GM21390 (cell line): Measurements from ENCODE around the gene ERN1.

Experiments
- ATAC-seq: cut with Tn5 transposase; IDR thresholded peaks from one replicate; pipeline ENCODE4 v1.9.1; 2021; ENCODE audit not compliant: unreplicated experiment

Gene ERN1

GRCh38 chr17:64158406-64158805 lies 28.5 kb upstream of the ERN1 start:
- no peak for ATAC-seq

DNA sequence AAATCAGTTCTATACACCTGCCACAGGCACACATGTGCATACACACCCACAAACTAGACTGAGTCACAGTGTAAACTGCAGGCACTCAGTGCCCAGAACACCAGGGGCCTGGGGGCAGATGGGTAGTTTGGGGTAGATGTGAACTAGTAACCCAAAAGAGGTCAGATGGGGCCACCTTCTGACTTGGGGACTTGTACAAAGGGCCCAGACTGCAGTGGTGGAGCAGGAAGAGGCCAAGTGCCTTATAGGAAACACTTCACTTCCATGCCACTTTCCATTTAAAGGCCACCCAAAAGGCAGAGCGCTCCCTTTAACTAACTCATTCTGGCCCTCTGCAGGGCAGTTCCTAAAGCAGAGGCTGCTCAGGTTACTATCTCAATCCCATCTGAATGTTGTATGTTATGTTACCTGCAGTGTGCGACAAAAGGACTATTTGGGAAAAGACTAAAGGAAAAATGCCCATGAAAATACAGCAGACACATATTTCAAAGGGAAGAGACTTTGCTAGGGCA lies 27.8 kb upstream of the ERN1 start:
- no peak for ATAC-seq

GRCh38 chr17:64156670-64157069 lies 26.7 kb upstream of the ERN1 start:
- ATAC-seq, result no peak

GRCh38 chr17:64155751-64156544 lies 26.0 kb upstream of the ERN1 start:
- no peak for ATAC-seq

GRCh38 chr17:64155129-64155528 lies 25.2 kb upstream of the ERN1 start:
- no peak for ATAC-seq

DNA sequence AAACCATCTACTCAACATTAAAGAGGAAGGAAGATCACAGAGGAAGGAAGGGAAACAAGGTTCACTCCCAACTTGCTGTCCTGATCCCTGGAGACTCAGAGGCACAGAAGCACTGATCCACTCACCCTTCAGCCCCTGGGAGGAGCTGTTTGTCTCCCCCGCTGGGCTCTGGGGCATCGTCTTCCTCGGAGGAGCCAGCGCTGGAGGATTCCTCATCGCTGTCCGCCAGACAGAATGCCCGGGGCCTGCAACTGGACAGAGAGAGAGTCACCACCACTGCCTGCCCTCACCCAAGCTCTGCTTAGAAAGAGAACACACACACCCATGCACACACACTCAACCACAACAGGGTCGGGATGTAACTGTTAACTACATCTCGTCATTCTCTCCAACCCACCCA lies 24.8 kb upstream of the ERN1 start:
- ATAC-seq, result no peak

DNA sequence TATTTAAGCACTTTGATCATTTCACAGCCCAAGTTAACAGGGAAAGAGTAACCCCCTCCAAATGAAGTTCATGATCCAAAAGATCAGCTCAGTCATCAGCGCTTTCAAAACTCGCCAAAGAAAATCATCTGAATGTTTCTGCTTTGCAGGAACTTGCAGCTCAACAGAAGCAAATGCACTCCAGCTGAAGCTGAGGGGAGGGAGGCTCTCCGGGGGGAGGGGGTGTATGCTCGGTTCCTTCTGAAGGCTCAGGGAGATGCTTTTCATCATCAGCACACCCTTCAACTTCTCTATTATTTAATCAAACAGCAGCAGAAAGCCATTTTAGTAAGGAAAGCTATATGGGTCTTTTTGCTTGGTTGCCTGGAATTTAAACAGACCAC lies 24.4 kb upstream of the ERN1 start:
- no peak for ATAC-seq

GRCh38 chr17:64153565-64154312 lies 23.8 kb upstream of the ERN1 start:
- no peak for ATAC-seq

- no peak for ATAC-seq
Measured at GRCh38 chr17:64152428-64153125, 22.6 kb upstream of the ERN1 start.

- no peak for ATAC-seq
Measured at GRCh38 chr17:64151016-64151368, 21.0 kb upstream of the ERN1 start.

DNA sequence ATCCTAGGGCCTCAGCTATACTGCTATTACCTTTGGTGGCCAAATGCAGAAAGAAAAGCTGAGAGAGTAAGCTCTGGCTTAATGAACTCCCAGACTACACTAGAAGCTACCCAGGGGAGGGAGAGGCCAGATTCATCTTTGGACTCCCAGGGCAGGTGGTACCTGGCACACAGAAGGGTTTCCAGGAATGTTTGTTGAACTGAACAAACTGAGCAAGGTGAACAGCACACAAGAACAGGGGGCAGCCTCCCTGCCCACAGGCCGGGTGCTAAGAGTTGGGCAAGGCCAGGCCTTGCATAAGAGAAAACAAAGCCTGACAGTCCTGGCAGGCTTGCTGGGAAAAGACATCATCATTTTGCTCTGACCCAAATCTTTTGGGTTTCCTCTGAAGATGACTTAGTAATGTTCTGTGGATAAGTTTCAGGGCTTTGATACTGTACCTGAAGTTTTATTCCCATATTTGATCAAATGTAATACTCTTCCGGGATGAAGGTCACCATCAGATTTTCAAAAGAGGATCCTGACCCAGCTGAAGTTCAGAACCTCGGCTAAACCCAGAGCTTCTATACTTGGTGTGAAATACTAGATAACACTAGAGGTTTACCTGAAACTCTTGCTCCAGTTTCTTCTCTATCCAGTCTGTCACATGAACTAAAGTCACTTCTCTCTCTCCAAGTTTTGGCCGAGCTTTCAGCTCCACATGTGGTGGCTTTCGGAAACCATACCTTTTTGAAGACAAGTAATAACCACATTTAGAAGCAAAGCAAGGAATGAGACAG lies 20.5 kb upstream of the ERN1 start:
- no peak for ATAC-seq

DNA sequence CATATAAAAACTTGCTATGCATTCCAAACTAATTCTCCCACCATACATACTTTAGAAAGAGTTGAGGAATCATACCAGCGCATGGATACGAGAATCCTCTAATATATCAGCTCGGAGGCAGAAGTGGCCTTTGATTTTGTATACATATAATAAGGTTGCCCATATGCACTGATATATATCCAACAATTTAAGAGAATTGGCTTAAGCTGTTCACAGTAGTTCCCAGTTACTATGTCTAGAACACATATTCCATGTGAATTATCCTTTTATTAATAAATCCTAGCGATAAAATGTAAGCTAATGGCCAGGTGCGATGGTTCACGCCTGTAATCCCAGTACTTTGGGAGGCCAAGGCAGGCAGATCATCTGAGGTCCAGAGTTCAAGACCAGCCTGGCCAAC lies 19.3 kb upstream of the ERN1 start:
- no peak for ATAC-seq

- ATAC-seq, result no peak
Measured at GRCh38 chr17:64148699-64149098, 18.8 kb upstream of the ERN1 start.

DNA sequence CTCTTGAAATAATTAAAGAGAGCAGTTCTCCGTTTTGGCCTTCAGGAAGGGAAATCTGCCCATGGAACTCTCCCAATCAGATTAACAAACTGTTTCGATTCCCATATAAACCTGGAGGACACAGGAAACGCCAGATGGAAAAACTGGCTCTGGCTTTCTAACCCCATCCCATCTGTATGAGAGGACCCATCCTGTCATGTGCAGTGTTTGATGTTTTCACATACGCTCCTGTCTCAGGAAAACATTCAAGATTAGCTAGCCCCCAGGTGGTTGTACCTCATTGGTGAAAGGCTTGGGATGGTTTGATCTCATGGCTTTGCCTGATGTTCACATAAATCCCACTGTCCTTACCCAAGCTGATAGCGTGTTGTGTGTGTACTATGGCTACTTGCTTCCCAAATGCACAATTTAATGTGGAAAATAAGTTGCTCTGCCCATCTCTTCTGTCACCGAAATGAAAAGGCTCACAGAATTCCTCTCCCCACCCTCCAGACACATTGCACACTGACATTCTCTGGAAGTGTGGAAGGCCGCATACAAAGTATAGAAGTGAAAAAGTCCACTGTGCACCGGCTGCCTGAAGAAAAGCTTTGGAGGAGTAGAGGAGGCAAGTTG lies 18.2 kb upstream of the ERN1 start:
- ATAC-seq, result no peak

GRCh38 chr17:64147110-64148016 lies 17.4 kb upstream of the ERN1 start:
- ATAC-seq, result no peak

DNA sequence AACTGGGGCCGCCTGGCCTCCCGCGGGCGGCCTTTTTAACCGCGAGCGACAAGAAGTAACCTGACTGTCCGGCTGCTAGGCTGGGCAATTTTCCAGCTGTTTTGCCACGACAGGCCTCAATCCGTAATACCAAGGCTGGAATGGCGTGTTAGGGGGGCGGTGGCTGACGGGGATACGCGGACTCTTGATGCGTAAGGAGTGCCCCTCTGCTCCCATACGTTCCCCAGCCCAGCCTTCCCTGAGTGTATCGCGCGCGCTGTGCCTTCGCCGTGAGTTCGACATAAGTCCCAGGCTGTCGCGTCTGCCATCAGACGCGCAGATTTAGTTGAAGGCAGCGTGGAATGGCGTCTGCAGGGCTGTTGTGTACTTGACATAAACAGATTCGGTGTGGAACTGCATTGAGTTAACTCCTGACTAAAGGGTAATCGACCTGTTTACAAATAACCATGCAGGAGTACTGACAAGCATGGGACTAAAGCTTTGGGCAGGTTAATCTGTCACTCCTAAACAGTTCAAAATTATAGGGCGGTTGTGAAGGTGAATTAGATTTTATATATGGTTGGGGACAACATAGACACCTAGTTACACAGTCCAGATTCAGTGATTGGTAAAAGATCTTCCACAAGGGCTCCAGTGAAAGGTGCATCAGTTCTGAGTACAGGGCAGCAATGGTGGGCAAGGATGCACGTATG lies 16.6 kb upstream of the ERN1 start:
- peak; percentile 2 for ATAC-seq

- peak; percentile 91 for ATAC-seq
Measured at GRCh38 chr17:64145751-64146417, 15.9 kb upstream of the ERN1 start.

GRCh38 chr17:64145375-64145750 lies 15.4 kb upstream of the ERN1 start:
- peak; percentile 13 for ATAC-seq
